SU-DHL-6 (cell line): Measurements from ENCODE around the gene PREX1.

Experiments used
- EZH2phosphoT487 ChIP-seq: fragments of 200-600 bp; sonication (generic), shearing (Covaris generic); conservative IDR thresholded peaks from 2 replicates; pipeline ENCODE4 v1.6.1; 2018; ENCODE audit warnings: mild to moderate bottlenecking, antibody characterized with exemption, low read length, moderate library complexity, mixed read lengths
- TF ChIP-seq, protein P1 (sequence below): fragments of 200-600 bp; sonication (generic); IDR thresholded peaks from one replicate; pipeline ENCODE4 v1.5.1; 2017; ENCODE audit warnings: antibody characterized with exemption, mild to moderate bottlenecking, low read length, moderate library complexity; ENCODE audit not compliant: insufficient read depth, poor library complexity, severe bottlenecking

GRCh38 chr20:48706116-48706656 is 121.6 kb downstream of the PREX1 start:
- TF ChIP-seq, protein P1, sequence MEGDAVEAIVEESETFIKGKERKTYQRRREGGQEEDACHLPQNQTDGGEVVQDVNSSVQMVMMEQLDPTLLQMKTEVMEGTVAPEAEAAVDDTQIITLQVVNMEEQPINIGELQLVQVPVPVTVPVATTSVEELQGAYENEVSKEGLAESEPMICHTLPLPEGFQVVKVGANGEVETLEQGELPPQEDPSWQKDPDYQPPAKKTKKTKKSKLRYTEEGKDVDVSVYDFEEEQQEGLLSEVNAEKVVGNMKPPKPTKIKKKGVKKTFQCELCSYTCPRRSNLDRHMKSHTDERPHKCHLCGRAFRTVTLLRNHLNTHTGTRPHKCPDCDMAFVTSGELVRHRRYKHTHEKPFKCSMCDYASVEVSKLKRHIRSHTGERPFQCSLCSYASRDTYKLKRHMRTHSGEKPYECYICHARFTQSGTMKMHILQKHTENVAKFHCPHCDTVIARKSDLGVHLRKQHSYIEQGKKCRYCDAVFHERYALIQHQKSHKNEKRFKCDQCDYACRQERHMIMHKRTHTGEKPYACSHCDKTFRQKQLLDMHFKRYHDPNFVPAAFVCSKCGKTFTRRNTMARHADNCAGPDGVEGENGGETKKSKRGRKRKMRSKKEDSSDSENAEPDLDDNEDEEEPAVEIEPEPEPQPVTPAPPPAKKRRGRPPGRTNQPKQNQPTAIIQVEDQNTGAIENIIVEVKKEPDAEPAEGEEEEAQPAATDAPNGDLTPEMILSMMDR, result no peak
- TF ChIP-seq EZH2phosphoT487, result no peak
